ENCODE results near the gene CNGB1.

Gene CNGB1

GRCh38 chr16:57956270-57956808 lies 14.6 kb downstream of the CNGB1 start:
- Histone ChIP-seq H3K4me1 (ENCODE audit: insufficient read depth, low read length, severe bottlenecking) (no peaks in the 10 kb centered on the region), H3K27ac (ENCODE audit: low read depth, low read length, poor library complexity, severe bottlenecking) (no peak overlapping the region), H3K9me2 (ENCODE audit: low read depth, low read length) (no peaks in the 10 kb centered on the region), H3F3A (ENCODE audit: insufficient read depth, low read length) (no peaks in the 10 kb centered on the region), H3K9me3 (ENCODE audit: low read length) (no peaks in the 10 kb centered on the region), H3K79me2 (ENCODE audit: insufficient read depth, low read length) (no peaks in the 10 kb centered on the region), H4K20me1 (ENCODE audit: insufficient read depth, low read length) (no peaks in the 10 kb centered on the region), H2AFZ (ENCODE audit: low read length) (no peak overlapping the region), H3K9ac (ENCODE audit: low read length) (no peak overlapping the region), H3K4me2 (ENCODE audit: low read length) (no peak overlapping the region), H3K27me3 (ENCODE audit: insufficient read depth, low read length) (no peaks in the 10 kb centered on the region), H3K4me3 (ENCODE audit: low read depth, low read length, poor library complexity, severe bottlenecking) (no peak overlapping the region), H3K36me3 (ENCODE audit: insufficient read depth, low read length) (no peaks in the 10 kb centered on the region)
- TF ChIP-seq EZH2 (IDR thresholded peaks at IDR 0.05; ENCODE audit: borderline replicate concordance, low read length) = no peak
- TF ChIP-seq, protein P1, sequence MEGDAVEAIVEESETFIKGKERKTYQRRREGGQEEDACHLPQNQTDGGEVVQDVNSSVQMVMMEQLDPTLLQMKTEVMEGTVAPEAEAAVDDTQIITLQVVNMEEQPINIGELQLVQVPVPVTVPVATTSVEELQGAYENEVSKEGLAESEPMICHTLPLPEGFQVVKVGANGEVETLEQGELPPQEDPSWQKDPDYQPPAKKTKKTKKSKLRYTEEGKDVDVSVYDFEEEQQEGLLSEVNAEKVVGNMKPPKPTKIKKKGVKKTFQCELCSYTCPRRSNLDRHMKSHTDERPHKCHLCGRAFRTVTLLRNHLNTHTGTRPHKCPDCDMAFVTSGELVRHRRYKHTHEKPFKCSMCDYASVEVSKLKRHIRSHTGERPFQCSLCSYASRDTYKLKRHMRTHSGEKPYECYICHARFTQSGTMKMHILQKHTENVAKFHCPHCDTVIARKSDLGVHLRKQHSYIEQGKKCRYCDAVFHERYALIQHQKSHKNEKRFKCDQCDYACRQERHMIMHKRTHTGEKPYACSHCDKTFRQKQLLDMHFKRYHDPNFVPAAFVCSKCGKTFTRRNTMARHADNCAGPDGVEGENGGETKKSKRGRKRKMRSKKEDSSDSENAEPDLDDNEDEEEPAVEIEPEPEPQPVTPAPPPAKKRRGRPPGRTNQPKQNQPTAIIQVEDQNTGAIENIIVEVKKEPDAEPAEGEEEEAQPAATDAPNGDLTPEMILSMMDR (IDR thresholded peaks at IDR 0.05; ENCODE audit: low read length) = no peak

- Histone ChIP-seq H3K36me3 (ENCODE audit: insufficient read depth, low read length) (no peaks in the 10 kb centered on the region), H3K27me3 (ENCODE audit: insufficient read depth, low read length) (no peaks in the 10 kb centered on the region), H3K9ac (ENCODE audit: low read length) (no peak overlapping the region), H4K20me1 (ENCODE audit: insufficient read depth, low read length) (no peaks in the 10 kb centered on the region), H3K27ac (ENCODE audit: low read depth, low read length, poor library complexity, severe bottlenecking) (no peak overlapping the region), H3K9me2 (ENCODE audit: low read depth, low read length) (no peaks in the 10 kb centered on the region), H3K4me3 (ENCODE audit: low read depth, low read length, poor library complexity, severe bottlenecking) (no peak overlapping the region), H3F3A (ENCODE audit: insufficient read depth, low read length) (no peaks in the 10 kb centered on the region), H3K79me2 (ENCODE audit: insufficient read depth, low read length) (no peaks in the 10 kb centered on the region), H3K9me3 (ENCODE audit: low read length) (no peaks in the 10 kb centered on the region), H3K4me1 (ENCODE audit: insufficient read depth, low read length, severe bottlenecking) (no peaks in the 10 kb centered on the region), H2AFZ (ENCODE audit: low read length) (no peak overlapping the region), H3K4me2 (ENCODE audit: low read length) (no peak overlapping the region)
- TF ChIP-seq, protein P1 (IDR thresholded peaks at IDR 0.05; ENCODE audit: low read length) = no peak
- TF ChIP-seq EZH2 (IDR thresholded peaks at IDR 0.05; ENCODE audit: borderline replicate concordance, low read length) = no peak
Observed at GRCh38 chr16:57955572-57956188, 15.2 kb downstream of the CNGB1 start.

GRCh38 chr16:57953857-57954256 lies 17.1 kb downstream of the CNGB1 start:
- Histone ChIP-seq H3K79me2 (ENCODE audit: insufficient read depth, low read length) (no peaks in the 10 kb centered on the region), H3K27me3 (ENCODE audit: insufficient read depth, low read length) (no peaks in the 10 kb centered on the region; the same call in 1 of the 2 replicates), H3K9me3 (ENCODE audit: low read length) (no peaks in the 10 kb centered on the region), H3K9me2 (ENCODE audit: low read depth, low read length) (no peaks in the 10 kb centered on the region), H3K4me2 (ENCODE audit: low read length) (no peak overlapping the region), H4K20me1 (ENCODE audit: insufficient read depth, low read length) (no peaks in the 10 kb centered on the region), H3K36me3 (ENCODE audit: insufficient read depth, low read length) (no peaks in the 10 kb centered on the region), H3K4me1 (ENCODE audit: insufficient read depth, low read length, severe bottlenecking) (no peaks in the 10 kb centered on the region), H3K9ac (ENCODE audit: low read length) (no peak overlapping the region), H3K4me3 (ENCODE audit: low read depth, low read length, poor library complexity, severe bottlenecking) (no peak overlapping the region), H3F3A (ENCODE audit: insufficient read depth, low read length) (no peaks in the 10 kb centered on the region), H2AFZ (ENCODE audit: low read length) (no peak overlapping the region), H3K27ac (ENCODE audit: low read depth, low read length, poor library complexity, severe bottlenecking) (no peak overlapping the region)
- TF ChIP-seq EZH2 (IDR thresholded peaks at IDR 0.05; ENCODE audit: borderline replicate concordance, low read length) = no peak
- TF ChIP-seq, protein P1 (IDR thresholded peaks at IDR 0.05; ENCODE audit: low read length) = no peak

Data from OCI-LY1 (cell line).